Erythroblast (primary cell): ENCODE data around the gene OSBPL7.
A peak's percentile ranks its signal among the peaks of the same experiment; 100 is the strongest.

ENCODE experiments used
- DNase-seq, 2 experiments: peaks; one replicate each; lab custom pipeline; 2025; lab: John Stamatoyannopoulos, UW
- GATA1 ChIP-seq: IDR thresholded peaks from 2 replicates; pipeline ENCODE4 v1.6.1; 2011; ENCODE audit warnings: low read depth, mild to moderate bottlenecking, control low read depth, low read length, moderate library complexity
- POLR2A ChIP-seq: IDR thresholded peaks from 2 replicates; pipeline ENCODE4 v1.6.1; 2011; ENCODE audit warnings: mild to moderate bottlenecking, low read length

OSBPL7 gene

GRCh38 chr17:47840742-47841487, 19.3 kb upstream of the OSBPL7 start, which contains the start of gene SCRN2:
Gene SCRN2 (minus strand): TSS chr17:47841273. CDS start chr17:47840843, 430 bp downstream.
- TF ChIP-seq POLR2A (peak; percentile 38), GATA1 (no peak)
- peak; percentile 85 to 90 for DNase-seq

GRCh38 chr17:47840001-47840741, 18.6 kb upstream of the OSBPL7 start:
- no peak for DNase-seq
- TF ChIP-seq POLR2A, result no peak
- TF ChIP-seq GATA1, result no peak

DNA sequence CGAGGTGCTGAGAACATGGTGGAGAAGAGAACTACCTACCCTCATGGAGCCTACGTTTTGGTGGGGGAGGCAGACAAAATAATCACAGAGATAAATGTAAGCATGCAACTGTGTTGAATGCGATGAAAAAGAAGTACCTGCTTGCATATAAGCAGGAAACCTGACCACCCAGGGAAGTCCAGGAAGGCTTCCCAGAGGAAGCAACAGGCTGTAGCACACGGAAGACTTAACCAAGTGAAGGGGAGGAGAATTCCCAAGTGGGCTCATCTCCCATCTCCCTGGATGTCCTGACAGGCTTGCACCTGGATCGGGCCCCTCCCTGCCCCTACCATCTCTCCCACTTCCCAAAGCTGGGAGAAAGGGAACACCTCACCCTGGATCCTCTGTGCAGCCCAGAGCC, 17.5 kb upstream of the OSBPL7 start:
- DNase-seq, result no peak
- TF ChIP-seq POLR2A, result no peak
- no peak for TF ChIP-seq GATA1

DNA sequence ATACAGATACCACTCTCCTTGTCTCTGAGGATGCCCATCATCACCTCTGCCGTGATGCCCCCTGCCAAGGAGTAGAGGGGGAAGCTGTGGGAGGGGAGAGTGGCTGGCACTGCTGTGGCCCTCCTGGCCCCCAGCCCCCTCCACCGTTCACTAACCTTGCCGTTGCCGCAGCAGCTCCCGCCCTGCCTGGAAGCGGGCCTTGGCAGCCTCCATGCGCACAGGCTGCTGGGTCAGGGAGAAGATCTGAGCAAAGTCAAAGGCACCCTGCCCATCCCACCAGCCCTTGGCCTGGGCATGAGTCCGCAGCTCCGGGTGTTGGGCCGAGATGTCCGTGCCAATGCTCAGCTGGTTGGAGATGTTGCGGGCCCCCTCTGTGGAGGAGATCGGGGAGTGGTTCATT, 17.0 kb upstream of the OSBPL7 start:
- no peak for TF ChIP-seq GATA1
- no peak for TF ChIP-seq POLR2A
- DNase-seq, result no peak

DNA sequence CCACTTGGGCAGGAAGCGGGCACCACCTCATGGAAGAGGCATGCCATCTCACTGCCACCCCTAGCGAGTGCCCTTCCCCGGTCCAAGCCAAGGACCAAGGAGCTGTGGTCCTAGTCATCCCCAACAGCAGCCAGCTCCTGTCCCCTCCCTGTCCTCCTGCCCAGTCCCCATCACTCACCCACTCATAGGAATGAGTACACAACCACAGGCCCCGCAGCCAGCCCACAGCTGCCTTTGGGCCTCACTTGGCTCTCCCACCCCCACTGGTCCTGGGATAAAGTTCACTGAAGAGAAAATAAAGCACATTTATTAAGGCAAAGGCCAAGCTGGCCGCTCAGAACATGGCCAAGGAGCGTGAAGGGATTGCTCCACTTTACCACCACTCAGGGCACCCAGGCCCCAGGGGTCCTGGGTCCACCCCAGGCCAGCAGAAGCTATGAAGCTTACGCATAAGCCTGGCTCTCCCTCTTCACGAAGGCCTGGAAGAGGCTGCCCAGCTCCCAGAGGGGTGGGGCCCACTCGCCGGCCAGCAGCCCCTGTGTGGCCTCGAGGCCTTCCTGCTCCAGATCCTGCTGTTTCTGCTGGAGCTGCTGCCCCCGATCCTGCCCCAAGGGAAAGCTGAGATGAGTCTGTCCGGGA, 15.9 kb upstream of the OSBPL7 start:
- no peak for DNase-seq

DNA sequence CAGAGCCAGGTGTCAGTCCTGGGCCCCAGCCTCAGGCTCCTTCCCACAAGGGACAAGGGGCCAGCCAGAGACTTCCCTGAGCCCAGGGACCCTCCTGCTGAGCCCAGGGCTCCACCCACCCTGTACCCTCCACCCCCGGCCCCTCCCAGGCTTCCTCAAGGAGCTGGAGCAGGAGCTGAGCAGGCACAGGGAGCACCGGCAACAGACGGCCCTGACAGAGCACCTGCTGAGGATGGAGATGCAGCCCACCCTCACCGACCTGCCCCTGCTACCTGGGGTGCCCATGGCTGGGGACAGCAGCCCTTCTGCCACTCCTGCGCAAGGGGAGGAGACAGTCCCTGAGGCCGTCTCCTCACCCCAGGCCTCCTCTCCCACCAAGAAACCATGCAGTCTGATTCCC, 15.0 kb upstream of the OSBPL7 start:
- no peak for DNase-seq
- TF ChIP-seq POLR2A (no peak), GATA1 (no peak)

More for the DNA sequence above, 15.9 kb upstream of the OSBPL7 start:
- TF ChIP-seq GATA1 (no peak), POLR2A (no peak)

GRCh38 chr17:47834756-47835155, 13.2 kb upstream of the OSBPL7 start:
- DNase-seq, result no peak
- TF ChIP-seq GATA1, result no peak
- TF ChIP-seq POLR2A, result no peak

DNA sequence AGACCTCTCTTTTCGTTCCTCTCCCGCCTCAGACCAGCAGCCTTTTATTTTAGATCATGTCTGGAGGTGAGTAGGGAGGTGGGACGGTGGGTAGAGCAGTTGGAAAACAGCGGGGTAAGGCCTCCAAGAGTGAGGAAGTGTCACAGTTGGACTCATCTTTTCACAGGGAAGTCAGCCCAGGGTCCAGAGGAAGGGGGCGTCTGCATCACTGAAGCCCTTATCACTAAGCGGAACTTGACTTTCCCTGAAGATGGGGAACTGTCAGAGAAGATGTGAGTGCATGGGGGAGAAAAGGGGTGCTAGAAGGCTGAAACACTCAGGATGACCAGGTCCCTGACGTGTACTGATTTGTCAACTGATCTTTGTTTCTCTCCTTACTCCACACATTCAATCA, 10.3 kb upstream of the OSBPL7 start:
- DNase-seq, result peak in 1 of 2 experiments; percentile 35
- TF ChIP-seq GATA1 (no peak), POLR2A (no peak)

- TF ChIP-seq GATA1, result no peak
- TF ChIP-seq POLR2A, result peak; percentile 95
- DNase-seq, result peak; percentile 92 to 95
Observed at GRCh38 chr17:47831003-47831933, 9.7 kb upstream of the OSBPL7 start, which contains the start of the genes LRRC46 and MRPL10. Gene LRRC46 (plus strand): TSS chr17:47831670. CDS start chr17:47831990, 320 bp downstream. Gene MRPL10 (minus strand): TSS chr17:47831541. CDS start chr17:47831511, 30 bp downstream.

DNA sequence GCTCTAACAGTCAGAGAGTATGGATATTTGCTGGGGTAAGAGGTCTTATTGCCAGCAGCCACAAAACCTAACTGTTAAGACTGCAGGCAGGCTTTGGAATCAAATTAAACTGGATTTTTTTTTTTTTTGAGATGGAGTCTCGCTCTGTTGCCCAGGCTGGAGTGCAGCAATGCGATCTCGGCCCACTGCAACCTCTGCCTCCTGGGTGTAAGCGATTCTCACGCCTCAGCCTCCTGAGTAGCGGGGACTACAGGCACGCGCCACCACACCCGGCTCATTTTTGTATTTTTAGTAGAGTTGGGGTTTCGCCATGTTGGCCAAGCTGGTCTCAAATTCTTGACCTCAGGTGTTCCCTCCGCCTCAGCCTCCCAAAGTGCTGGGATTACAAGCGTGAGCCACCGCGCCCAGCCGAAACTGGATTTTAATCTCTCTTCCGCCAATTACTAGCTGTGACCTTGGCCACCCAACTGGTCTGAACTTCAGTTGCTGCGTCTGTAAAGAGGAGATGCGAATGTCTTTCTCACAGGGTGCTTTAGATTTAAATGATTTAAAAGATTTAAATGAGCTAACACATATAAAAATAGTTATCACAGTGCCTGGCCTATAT, 8.9 kb upstream of the OSBPL7 start:
- DNase-seq, result no peak
- TF ChIP-seq POLR2A (no peak), GATA1 (no peak)

DNA sequence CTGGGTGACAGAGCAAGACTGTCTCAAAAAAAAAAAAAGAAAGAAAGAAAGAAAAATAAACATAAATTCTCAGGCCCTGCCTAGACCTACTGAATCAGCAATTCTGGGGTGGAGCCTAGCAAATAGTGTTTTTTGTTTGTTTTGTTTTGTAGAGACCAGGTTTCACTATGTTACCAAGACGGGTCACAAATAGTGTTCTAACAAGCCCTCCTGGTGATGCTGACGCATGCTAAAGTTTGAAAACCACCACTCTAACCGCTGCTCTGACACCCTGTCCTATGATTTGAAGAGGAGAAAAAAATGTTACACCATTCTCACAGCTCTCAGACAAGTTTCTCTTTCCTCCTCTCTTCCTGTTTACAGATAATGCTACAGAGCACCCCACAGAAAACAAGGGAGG, 8.3 kb upstream of the OSBPL7 start:
- TF ChIP-seq GATA1 (no peak), POLR2A (no peak)
- DNase-seq, result no peak

DNA sequence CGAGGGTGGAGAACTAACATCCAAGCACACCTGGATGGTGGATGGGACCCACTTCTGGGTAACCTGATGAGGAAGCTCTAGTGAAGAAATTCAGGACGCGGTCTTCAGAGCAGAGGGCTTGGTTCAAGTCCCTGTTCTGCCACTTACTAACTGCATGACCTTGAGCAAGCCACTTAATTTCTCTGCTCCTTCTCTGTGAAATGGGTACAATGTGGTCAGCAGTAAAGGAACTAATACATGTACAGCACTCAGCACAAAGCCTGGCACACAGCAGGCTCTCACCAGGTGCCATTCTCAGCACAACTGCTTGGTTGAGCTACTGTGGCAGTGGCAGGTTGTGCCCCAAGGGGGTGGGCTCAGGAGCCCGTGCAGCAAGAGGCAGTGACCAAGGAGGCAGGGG, 1.9 kb upstream of the OSBPL7 start:
- no peak for DNase-seq
- TF ChIP-seq POLR2A, result no peak
- TF ChIP-seq GATA1, result no peak
